Posterior cingulate gyrus (tissue), 11 donors: Measurements from ENCODE around the gene FIP1L1.
A peak's percentile ranks its signal among the peaks of the same experiment; 100 is the strongest.
"Not testable (repeated sequence)": the region's sequence is repeated elsewhere in the genome, so short reads cannot be mapped to it uniquely, and the experiment has no call there.

Experiments
- DNase-seq, 10 donors: peaks; one replicate each; pipeline versions ENCODE4 v3.0.0 to v3.0.0-alpha.2; 2020 to 2021; ENCODE audit warnings: mixed read lengths in 3 of 10
- intact Hi-C: fragments of 100-400 bp; cut with DNase I; formaldehyde crosslinking; loops from one replicate; pipeline ENCODE4 v1.15.1; 2023

Gene FIP1L1, protein sequence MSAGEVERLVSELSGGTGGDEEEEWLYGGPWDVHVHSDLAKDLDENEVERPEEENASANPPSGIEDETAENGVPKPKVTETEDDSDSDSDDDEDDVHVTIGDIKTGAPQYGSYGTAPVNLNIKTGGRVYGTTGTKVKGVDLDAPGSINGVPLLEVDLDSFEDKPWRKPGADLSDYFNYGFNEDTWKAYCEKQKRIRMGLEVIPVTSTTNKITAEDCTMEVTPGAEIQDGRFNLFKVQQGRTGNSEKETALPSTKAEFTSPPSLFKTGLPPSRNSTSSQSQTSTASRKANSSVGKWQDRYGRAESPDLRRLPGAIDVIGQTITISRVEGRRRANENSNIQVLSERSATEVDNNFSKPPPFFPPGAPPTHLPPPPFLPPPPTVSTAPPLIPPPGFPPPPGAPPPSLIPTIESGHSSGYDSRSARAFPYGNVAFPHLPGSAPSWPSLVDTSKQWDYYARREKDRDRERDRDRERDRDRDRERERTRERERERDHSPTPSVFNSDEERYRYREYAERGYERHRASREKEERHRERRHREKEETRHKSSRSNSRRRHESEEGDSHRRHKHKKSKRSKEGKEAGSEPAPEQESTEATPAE

DNA sequence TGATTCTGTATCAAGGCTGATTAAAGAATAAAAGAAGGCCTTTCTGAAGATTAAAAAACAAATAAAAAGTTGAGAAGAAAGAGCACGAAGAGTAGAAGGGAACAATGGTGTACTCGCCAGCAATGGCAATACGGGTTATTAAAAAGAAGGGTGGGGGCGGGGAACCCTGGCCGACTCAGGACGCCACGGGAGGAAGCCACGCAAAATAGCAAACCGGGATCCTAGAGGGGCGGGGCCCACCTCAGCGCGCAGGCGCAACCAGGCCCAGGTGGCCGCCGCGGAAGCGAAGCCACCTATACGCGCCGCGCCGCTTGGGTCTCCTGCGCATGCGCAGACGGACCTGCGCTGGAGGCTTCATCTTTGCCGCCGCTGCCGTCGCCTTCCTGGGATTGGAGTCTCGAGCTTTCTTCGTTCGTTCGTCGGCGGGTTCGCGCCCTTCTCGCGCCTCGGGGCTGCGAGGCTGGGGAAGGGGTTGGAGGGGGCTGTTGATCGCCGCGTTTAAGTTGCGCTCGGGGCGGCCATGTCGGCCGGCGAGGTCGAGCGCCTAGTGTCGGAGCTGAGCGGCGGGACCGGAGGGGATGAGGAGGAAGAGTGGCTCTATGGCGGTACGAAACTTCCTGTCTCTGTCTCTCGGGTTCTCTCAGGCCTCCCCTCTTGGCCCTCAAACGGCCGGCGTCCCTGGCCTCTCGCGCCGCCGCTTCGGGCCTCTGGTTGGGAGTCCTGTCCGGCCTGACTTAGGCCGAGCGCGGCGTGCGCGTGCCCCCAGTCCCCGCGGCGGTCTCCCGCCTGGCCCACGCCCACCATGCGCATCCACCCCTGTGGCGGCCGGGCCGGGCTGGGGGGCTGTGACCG lies at the start of gene FIP1L1:
TSS of gene FIP1L1 (plus strand) at position 323 of the 852 bp plus-strand sequence. CDS start at position 521, 198 bp downstream.
- intact Hi-C loops: loop anchor here (1.0 kb wide), 1 partner anchor 11 kb away; the partner anchor contains the start of gene SCFD2

GRCh38 chr4:53334916-53335315 lies 42.5 kb upstream of the FIP1L1 start:
- intact Hi-C loops, DNase-seq: not testable (repeated sequence)

More for the DNA sequence above, at the start of gene FIP1L1:
- peak; percentile 82 to 98 (median 90) for DNase-seq

DNA sequence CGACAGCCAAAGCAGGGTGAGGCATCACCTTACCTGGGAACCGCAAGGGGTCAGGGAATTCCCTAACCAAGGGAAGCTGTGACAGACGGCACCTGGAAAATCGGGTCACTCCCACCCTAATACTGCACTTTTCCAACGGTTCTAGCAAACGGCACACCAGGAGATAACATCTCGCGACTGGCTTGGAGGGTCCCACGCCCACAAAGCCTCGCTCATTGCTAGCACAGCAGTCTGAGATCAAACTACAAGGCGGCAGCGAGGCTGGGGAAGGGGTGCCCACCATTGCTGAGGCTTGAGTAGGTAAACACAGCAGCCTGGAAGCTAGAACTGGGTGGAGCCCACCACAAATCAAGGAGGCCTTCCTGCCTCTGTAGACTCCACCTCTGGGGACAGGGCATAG lies 37.3 kb upstream of the FIP1L1 start:
- intact Hi-C loops: not testable (repeated sequence)
- peak in 1 of 10 donors; percentile 78 for DNase-seq

GRCh38 chr4:53346392-53346791 lies 31.0 kb upstream of the FIP1L1 start:
- intact Hi-C loops, DNase-seq: not testable (repeated sequence)

DNA sequence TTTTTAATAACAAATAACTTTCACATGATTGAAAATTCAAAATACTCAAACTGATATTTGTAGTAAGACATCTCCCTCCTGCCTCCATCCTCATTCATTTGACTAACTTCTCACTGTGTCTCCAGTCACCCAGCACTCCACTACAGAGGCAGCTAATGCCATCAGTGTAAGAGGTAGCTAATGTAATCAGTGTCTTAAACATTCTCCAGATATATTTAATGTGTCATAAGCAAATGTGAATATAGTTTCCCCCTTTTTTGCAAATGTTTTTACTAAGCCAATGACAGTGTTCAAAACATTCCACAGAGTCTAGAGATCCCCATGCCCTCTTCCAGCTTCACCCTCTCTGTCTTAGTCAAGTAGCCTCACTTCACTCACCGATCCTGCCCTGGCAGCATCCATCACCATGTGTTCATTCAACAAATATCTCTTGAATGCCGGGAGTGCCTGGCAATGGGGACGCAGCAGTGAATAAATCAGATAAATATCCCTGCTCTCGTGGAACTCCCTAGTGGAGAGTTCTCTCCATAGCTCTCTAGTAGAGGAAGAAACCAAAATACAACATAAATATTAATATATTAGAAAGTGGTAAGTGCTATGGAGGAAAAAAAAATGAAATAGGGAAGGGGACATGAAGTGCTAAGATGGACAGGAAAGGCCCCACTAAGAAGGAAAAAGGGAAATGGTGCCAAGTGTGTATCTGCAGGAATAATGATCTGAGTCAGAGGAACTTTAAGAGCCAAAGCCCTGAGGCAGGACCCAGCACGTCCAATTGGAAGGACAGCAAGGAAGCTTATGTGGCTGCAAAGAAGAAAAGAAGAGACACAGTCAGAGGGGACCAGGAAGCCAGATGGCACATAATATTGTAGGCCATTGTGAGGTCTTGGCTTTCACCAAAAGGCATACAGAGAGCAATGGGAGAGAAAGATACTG lies 30.3 kb upstream of the FIP1L1 start:
- intact Hi-C loops: no loop called here
- peak in 1 of 10 donors; percentile 48 for DNase-seq

GRCh38 chr4:53348046-53348445 lies 29.4 kb upstream of the FIP1L1 start:
- no peak for DNase-seq
- intact Hi-C loops: no loop called here

- intact Hi-C loops: no loop called here
- no peak for DNase-seq
These were observed 28.4 kb upstream of the FIP1L1 start for GRCh38 chr4:53349091-53349491.

- intact Hi-C loops: no loop called here
- no peak for DNase-seq
These were observed 23.3 kb upstream of the FIP1L1 start for GRCh38 chr4:53354012-53354722.

GRCh38 chr4:53355930-53356521 lies 21.4 kb upstream of the FIP1L1 start:
- intact Hi-C loops: no loop called here

GRCh38 chr4:53361451-53361850 lies 16.0 kb upstream of the FIP1L1 start:
- intact Hi-C loops: no loop called here
- no peak for DNase-seq

More at GRCh38 chr4:53355930-53356521, 21.4 kb upstream of the FIP1L1 start:
- no peak for DNase-seq

- no peak for DNase-seq
- intact Hi-C loops: no loop called here
These were observed 15.3 kb upstream of the FIP1L1 start for GRCh38 chr4:53362093-53362492.

GRCh38 chr4:53364624-53365023 lies 12.8 kb upstream of the FIP1L1 start:
- intact Hi-C loops: no loop called here
- DNase-seq: no peak

DNA sequence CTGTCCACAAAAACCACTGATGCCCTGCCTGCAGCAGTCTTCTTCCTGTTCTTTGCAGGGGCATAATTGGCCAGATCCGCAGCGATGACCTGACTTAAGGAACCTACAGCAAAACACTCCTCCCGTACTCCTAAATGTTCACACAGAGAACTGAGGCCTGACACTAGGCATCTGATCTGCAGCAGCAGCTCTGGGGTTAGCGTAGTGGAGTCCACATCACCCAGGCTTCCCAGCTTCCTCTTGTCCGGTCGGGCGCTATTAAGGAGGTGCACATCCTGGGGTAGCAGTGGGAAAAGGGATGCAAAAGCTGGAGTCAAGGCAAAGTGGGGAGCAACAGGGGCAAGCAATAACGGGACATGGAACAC lies 12.3 kb upstream of the FIP1L1 start:
- intact Hi-C loops: no loop called here

GRCh38 chr4:53365486-53366300 lies 11.7 kb upstream of the FIP1L1 start, which contains the start of gene SCFD2:
Gene SCFD2 (minus strand): TSS chr4:53366061.
- peak; percentile 96 to 100 (median 99) for DNase-seq
- intact Hi-C loops: loop anchor here (1.0 kb wide), 1 partner anchor 12 kb away; the partner anchor contains the start of gene FIP1L1

More for the DNA sequence above, 12.3 kb upstream of the FIP1L1 start:
- no peak for DNase-seq

DNA sequence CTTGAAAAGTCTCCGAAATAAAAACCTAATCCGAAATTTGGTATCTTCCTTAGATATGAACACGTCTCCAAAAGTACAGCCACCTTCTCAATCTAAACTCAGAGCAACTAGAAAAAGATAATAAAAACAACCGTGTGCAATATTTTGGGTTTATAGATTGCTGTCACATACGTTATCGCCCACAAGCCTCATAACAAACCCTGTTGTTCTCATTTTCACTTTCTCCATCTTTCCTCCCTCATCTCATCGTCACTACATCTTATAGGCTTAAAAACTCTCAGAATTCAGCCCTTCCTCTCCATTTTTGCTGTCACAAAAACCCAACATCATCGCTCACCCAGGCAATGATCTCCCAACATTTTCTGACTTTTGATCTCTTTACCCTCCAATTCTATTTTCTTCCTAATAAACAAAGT lies 11.1 kb upstream of the FIP1L1 start:
- intact Hi-C loops: loop anchor here (1.0 kb wide), 1 partner anchor 11 kb away; the partner anchor contains the start of gene FIP1L1

DNA sequence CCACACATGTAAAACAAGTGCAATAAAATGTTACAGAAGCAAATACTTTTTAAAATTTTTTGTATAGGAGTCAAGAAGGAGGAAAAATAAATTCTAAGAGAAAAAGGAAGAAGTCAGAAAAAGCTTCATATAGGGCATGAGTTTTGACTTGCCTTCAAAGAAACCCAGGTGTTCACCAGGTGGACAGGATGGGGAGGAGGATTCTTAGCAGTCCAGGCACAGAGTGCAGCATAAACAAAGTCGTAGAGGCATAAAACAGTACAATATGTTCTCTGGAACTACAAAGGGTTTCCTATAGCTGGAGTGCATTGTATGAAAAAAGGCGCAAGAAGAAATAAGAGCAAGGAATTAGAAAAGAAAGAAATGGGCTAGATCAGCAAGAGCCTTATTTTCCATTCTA lies 9.7 kb upstream of the FIP1L1 start:
- DNase-seq: no peak
- intact Hi-C loops: no loop called here

More for the DNA sequence above, 11.1 kb upstream of the FIP1L1 start:
- DNase-seq: no peak

GRCh38 chr4:53371049-53371448 lies 6.4 kb upstream of the FIP1L1 start:
- intact Hi-C loops: no loop called here
- DNase-seq: no peak
